Gastroesophageal sphincter (tissue), 3 donors: Measurements from ENCODE around the gene BRD3.

ENCODE experiments used
- EP300 ChIP-seq: sonication (generic); formaldehyde crosslinking; IDR thresholded peaks from one replicate; pipeline ENCODE4 v1.6.1; 2017; ENCODE audit warnings: antibody characterized with exemption, mild to moderate bottlenecking
- POLR2A ChIP-seq, 2 donors: fragments of 450-650 bp; IDR thresholded peaks; one replicate each; pipeline ENCODE4 v1.6.1; 2017; ENCODE audit warnings: antibody characterized with exemption in 2 of 2, mild to moderate bottlenecking in 2 of 2, moderate library complexity in 1 of 2
- POLR2AphosphoS5 ChIP-seq: sonication (generic); formaldehyde crosslinking; IDR thresholded peaks from one replicate; pipeline ENCODE4 v1.6.1; 2017; ENCODE audit warnings: antibody characterized with exemption
- TF ChIP-seq, protein P1 (sequence below), 4 experiments: fragments of 200-600 bp in 2 of 4; fragments of 450-650 bp in 2 of 4; sonication (generic) in 1 of 4; IDR thresholded peaks; one replicate each; pipeline ENCODE4 v1.5.1; 2017 to 2019; ENCODE audit warnings: antibody characterized with exemption in 4 of 4, mild to moderate bottlenecking in 2 of 4, moderate library complexity in 2 of 4

DNA sequence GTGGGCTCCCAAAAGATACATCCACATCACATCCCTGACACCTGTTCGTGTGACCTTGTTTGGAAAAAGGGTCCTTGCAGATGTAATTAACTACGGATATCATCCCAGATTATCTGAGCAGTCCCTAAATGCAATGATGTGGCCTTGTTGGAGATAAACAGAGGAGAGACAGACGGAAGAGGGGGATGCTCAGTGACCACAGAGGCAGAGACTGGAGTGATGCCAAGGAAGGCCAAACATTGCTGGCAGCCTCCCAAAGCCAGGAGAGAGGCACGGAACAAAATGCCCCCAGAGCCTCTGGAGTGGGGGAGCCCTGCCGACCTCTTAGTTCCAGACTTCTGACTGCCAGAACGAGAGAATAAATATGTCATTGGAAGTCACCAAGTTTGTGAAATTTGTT, 60.7 kb downstream of the BRD3 start:
- TF ChIP-seq, protein P1, sequence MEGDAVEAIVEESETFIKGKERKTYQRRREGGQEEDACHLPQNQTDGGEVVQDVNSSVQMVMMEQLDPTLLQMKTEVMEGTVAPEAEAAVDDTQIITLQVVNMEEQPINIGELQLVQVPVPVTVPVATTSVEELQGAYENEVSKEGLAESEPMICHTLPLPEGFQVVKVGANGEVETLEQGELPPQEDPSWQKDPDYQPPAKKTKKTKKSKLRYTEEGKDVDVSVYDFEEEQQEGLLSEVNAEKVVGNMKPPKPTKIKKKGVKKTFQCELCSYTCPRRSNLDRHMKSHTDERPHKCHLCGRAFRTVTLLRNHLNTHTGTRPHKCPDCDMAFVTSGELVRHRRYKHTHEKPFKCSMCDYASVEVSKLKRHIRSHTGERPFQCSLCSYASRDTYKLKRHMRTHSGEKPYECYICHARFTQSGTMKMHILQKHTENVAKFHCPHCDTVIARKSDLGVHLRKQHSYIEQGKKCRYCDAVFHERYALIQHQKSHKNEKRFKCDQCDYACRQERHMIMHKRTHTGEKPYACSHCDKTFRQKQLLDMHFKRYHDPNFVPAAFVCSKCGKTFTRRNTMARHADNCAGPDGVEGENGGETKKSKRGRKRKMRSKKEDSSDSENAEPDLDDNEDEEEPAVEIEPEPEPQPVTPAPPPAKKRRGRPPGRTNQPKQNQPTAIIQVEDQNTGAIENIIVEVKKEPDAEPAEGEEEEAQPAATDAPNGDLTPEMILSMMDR (IDR thresholded peaks at IDR 0.05): no peak
- TF ChIP-seq EP300 (no peak), POLR2AphosphoS5 (no peak), POLR2A (IDR thresholded peaks at IDR 0.05) (no peak)
